NT2/D1 (cell line): ENCODE measurements around the gene TAF7.

Source experiments
- SUZ12 ChIP-seq: IDR thresholded peaks from 2 replicates; pipeline ENCODE4 v1.6.1; 2011; ENCODE audit not compliant: insufficient read length, insufficient read depth; ENCODE audit errors: extremely low read depth
- YY1 ChIP-seq: IDR thresholded peaks from 2 replicates; pipeline ENCODE4 v1.6.1; 2011; ENCODE audit not compliant: insufficient read length, insufficient read depth
- ZNF274 ChIP-seq: IDR thresholded peaks from 2 replicates; pipeline ENCODE4 v1.6.1; 2011; ENCODE audit warnings: mild to moderate bottlenecking, low read depth, low read length

DNA sequence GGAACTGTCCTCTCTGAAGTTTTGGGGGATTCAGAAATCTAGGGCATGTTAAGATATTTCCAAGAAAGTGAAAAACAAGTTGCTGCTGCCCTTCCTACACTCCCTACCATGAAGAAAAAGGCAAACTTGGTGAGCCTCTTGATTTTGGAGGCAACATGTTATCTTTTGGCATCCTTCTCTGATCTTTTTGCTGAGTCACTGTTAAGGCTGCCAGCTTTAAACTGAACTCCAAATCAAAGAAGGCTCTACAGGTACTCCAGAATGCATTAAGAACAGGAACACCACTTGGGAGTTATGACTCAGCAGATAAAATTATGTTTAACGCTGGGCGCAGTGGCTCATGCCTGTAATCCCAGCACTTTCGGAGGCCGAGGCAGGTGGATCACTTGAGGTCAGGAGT, 51.4 kb downstream of the TAF7 start:
- TF ChIP-seq ZNF274, result no peak
- no peak for TF ChIP-seq YY1
- no peak for TF ChIP-seq SUZ12
